Stromal cell of bone marrow (primary cell): ENCODE data around the gene CCDC121.
"Not testable (repeated sequence)": the region's sequence is repeated elsewhere in the genome, so short reads cannot be mapped to it uniquely, and the experiment has no call there.

ENCODE experiments used
- DNase-seq: peaks from one replicate; pipeline ENCODE4 v3.0.0-alpha.2; 2012; ENCODE audit warnings: low read depth

The CCDC121 gene

GRCh38 chr2:27636766-27637165 lies 8.0 kb upstream of the CCDC121 start:
- no peak for DNase-seq

GRCh38 chr2:27634291-27634690 lies 5.5 kb upstream of the CCDC121 start:
- no peak for DNase-seq

GRCh38 chr2:27630257-27630656 lies 1.4 kb upstream of the CCDC121 start:
- not testable (repeated sequence) for DNase-seq

GRCh38 chr2:27627963-27628766 lies 647 bp downstream of the CCDC121 start:
- peak; percentile 65 for DNase-seq

GRCh38 chr2:27626921-27627320 lies 1.9 kb downstream of the CCDC121 start:
- DNase-seq: not testable (repeated sequence)

GRCh38 chr2:27626323-27626722 lies 2.5 kb downstream of the CCDC121 start:
- DNase-seq: not testable (repeated sequence)

GRCh38 chr2:27624943-27625342 lies 3.9 kb downstream of the CCDC121 start:
- no peak for DNase-seq

GRCh38 chr2:27622921-27623384 lies 5.9 kb downstream of the CCDC121 start:
- no peak for DNase-seq

- no peak for DNase-seq
These were observed 7.3 kb downstream of the CCDC121 start for GRCh38 chr2:27621524-27621923.

GRCh38 chr2:27615316-27615715 lies 13.5 kb downstream of the CCDC121 start:
- no peak for DNase-seq

- DNase-seq: no peak
These were observed 14.8 kb downstream of the CCDC121 start for GRCh38 chr2:27613985-27614384.

GRCh38 chr2:27606611-27607010 lies 22.2 kb downstream of the CCDC121 start:
- DNase-seq: peak; percentile 56

- DNase-seq: no peak
These were observed 32.2 kb downstream of the CCDC121 start for GRCh38 chr2:27596627-27597026.

GRCh38 chr2:27595412-27595811 lies 33.4 kb downstream of the CCDC121 start:
- DNase-seq: not testable (repeated sequence)

GRCh38 chr2:27594020-27594703 lies 34.6 kb downstream of the CCDC121 start:
- DNase-seq: not testable (repeated sequence)

- no peak for DNase-seq
These were observed 35.6 kb downstream of the CCDC121 start for GRCh38 chr2:27593240-27593639.

GRCh38 chr2:27591745-27592144 lies 37.1 kb downstream of the CCDC121 start:
- DNase-seq: no peak

- DNase-seq: no peak
These were observed 40.5 kb downstream of the CCDC121 start for GRCh38 chr2:27588308-27588707.

- DNase-seq: no peak
These were observed 41.8 kb downstream of the CCDC121 start for GRCh38 chr2:27587025-27587424.

- DNase-seq: no peak
These were observed 44.2 kb downstream of the CCDC121 start for GRCh38 chr2:27584597-27584996.

GRCh38 chr2:27583390-27583915 lies 45.4 kb downstream of the CCDC121 start:
- DNase-seq: no peak

- DNase-seq: peak; percentile 66
These were observed 46.0 kb downstream of the CCDC121 start, which contains the start of gene ZNF512 for GRCh38 chr2:27582695-27583389. Gene ZNF512 (plus strand): TSS chr2:27583042. CDS start chr2:27583113, 71 bp downstream.
